Ishikawa (cell line): Measurements from ENCODE around the gene TSPYL6.

Experiments used
- CEBPB ChIP-seq: IDR thresholded peaks from 2 replicates; pipeline ENCODE4 v1.6.1; 2012
- CREB1 ChIP-seq: IDR thresholded peaks from 2 replicates; pipeline ENCODE4 v1.6.1; 2012; ENCODE audit warnings: low read depth
- EGR1 ChIP-seq: IDR thresholded peaks from 2 replicates; pipeline ENCODE4 v1.6.1; 2012
- EP300 ChIP-seq: IDR thresholded peaks from 2 replicates; pipeline ENCODE4 v1.6.1; 2012; ENCODE audit warnings: borderline replicate concordance
- FOXM1 ChIP-seq: IDR thresholded peaks from 2 replicates; pipeline ENCODE4 v1.6.1; 2012; ENCODE audit warnings: low read depth, borderline replicate concordance
- NFIC ChIP-seq: IDR thresholded peaks from 2 replicates; pipeline ENCODE4 v1.6.1; 2012
- RAD21 ChIP-seq: IDR thresholded peaks from 2 replicates; pipeline ENCODE4 v1.6.1; 2012; ENCODE audit warnings: low read depth
- TAF1 ChIP-seq: IDR thresholded peaks from 2 replicates; pipeline ENCODE4 v1.6.1; 2012; ENCODE audit warnings: low read depth, mild to moderate bottlenecking
- TCF12 ChIP-seq: IDR thresholded peaks from 2 replicates; pipeline ENCODE4 v1.6.1; 2012; ENCODE audit warnings: low read depth
- TEAD4 ChIP-seq: IDR thresholded peaks from 2 replicates; pipeline ENCODE4 v1.6.1; 2012
- USF1 ChIP-seq: IDR thresholded peaks from 2 replicates; pipeline ENCODE4 v1.6.1; 2012
- YY1 ChIP-seq: IDR thresholded peaks from 2 replicates; pipeline ENCODE4 v1.6.1; 2012; ENCODE audit warnings: low read depth
- ZBTB7A ChIP-seq: IDR thresholded peaks from 2 replicates; pipeline ENCODE4 v1.6.1; 2012; ENCODE audit warnings: low read depth
- TF ChIP-seq, protein P1 (sequence below): IDR thresholded peaks from 2 replicates; pipeline ENCODE4 v1.6.1; 2012; ENCODE audit warnings: low read depth, mild to moderate bottlenecking
- TF ChIP-seq, protein P2 (sequence below): IDR thresholded peaks from 2 replicates; pipeline ENCODE4 v1.6.1; 2012

TSPYL6 gene

DNA sequence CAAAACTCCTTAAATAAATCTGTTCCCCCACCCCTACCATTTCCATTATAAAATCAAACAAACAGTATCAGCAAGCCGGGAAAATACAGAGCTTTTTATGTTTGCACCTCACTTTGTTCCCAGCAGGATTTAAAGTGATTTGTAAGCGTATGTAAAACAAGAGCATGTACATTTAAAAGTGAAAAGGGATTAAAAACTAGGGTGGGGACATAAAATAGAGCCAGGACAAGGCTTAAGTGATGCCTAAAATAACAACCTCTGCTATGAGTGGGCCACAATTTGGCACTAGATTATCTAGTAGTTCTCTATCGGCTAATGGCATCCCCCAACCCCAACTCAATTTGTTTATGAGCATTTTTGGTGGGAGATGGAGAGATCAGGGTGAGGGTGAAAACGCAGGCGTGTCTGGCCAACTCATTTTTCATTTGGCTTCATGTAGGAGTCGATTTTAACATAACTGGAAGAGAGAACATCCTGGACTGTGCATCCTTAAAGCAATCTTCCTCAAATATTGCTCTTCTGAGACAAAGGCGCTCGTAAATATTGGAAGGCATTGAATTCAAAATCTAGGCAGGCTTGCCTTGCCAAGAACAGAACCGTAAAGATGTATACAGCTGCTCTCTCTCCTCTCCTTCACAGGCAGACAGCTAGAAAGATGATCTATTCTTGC is 34.5 kb upstream of the TSPYL6 start:
- TF ChIP-seq FOXM1 (no peak), TCF12 (no peak), EP300 (no peak), USF1 (no peak), YY1 (no peak), ZBTB7A (no peak), EGR1 (no peak), CEBPB (no peak), CREB1 (no peak), NFIC (no peak), TAF1 (no peak), TEAD4 (no peak), RAD21 (no peak)
- TF ChIP-seq, protein P1, sequence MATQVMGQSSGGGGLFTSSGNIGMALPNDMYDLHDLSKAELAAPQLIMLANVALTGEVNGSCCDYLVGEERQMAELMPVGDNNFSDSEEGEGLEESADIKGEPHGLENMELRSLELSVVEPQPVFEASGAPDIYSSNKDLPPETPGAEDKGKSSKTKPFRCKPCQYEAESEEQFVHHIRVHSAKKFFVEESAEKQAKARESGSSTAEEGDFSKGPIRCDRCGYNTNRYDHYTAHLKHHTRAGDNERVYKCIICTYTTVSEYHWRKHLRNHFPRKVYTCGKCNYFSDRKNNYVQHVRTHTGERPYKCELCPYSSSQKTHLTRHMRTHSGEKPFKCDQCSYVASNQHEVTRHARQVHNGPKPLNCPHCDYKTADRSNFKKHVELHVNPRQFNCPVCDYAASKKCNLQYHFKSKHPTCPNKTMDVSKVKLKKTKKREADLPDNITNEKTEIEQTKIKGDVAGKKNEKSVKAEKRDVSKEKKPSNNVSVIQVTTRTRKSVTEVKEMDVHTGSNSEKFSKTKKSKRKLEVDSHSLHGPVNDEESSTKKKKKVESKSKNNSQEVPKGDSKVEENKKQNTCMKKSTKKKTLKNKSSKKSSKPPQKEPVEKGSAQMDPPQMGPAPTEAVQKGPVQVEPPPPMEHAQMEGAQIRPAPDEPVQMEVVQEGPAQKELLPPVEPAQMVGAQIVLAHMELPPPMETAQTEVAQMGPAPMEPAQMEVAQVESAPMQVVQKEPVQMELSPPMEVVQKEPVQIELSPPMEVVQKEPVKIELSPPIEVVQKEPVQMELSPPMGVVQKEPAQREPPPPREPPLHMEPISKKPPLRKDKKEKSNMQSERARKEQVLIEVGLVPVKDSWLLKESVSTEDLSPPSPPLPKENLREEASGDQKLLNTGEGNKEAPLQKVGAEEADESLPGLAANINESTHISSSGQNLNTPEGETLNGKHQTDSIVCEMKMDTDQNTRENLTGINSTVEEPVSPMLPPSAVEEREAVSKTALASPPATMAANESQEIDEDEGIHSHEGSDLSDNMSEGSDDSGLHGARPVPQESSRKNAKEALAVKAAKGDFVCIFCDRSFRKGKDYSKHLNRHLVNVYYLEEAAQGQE = no peak
- TF ChIP-seq, protein P2, sequence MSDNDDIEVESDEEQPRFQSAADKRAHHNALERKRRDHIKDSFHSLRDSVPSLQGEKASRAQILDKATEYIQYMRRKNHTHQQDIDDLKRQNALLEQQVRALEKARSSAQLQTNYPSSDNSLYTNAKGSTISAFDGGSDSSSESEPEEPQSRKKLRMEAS = no peak

DNA sequence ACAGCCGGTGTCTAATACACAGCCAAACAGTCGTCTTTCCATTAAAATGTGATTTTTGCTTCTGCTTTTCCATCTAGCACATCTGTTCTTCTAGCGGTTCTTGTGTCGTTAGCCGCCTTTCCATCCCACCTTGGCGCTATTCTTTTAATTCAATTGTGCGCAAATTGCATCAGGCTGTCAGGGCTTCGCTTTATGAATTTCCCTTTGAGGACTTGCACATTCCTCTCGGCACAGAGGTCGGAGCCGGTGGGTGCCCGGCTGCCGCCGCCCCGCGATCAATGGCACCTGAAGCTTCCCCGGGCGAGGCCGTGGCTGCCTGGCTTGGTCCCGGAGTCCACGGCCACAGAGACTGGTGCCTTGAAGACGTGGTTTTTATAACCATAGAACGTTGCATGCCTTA is 33.9 kb upstream of the TSPYL6 start:
- TF ChIP-seq FOXM1 (no peak), YY1 (no peak), NFIC (no peak), EGR1 (no peak), CREB1 (no peak), USF1 (no peak), TCF12 (no peak), EP300 (no peak), TEAD4 (no peak), CEBPB (no peak), RAD21 (no peak), TAF1 (no peak)
- TF ChIP-seq, protein P1 = no peak
- TF ChIP-seq, protein P2 = no peak

- no peak for TF ChIP-seq USF1
- TF ChIP-seq EGR1 = no peak
- no peak for TF ChIP-seq CEBPB
- TF ChIP-seq TEAD4 = no peak
- no peak for TF ChIP-seq ZBTB7A
- TF ChIP-seq EP300 = no peak
- TF ChIP-seq TAF1 = no peak
- no peak for TF ChIP-seq FOXM1
These were observed 31.5 kb upstream of the TSPYL6 start for GRCh38 chr2:54287532-54287931.

DNA sequence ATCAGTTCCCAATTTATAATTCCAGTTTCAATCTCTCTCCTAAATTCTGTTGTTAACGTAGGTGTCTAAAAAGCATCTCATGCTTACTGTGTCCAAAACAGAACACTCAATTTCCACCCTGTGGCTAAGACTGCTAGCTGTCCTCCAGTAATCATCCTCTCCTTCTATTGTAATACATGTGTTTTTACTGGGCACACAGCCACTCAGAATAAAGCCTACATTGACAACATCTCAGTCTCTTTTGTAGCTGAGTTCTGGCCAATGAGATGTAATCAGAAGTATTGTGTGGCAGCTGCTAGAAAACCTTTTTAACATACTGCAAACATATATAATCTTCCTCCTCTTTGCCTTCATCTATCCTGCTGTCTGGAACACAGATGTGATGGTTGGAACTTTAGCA is 29.4 kb upstream of the TSPYL6 start:
- TF ChIP-seq NFIC (no peak), TAF1 (no peak), CEBPB (no peak), FOXM1 (no peak)
- TF ChIP-seq, protein P2 = no peak

DNA sequence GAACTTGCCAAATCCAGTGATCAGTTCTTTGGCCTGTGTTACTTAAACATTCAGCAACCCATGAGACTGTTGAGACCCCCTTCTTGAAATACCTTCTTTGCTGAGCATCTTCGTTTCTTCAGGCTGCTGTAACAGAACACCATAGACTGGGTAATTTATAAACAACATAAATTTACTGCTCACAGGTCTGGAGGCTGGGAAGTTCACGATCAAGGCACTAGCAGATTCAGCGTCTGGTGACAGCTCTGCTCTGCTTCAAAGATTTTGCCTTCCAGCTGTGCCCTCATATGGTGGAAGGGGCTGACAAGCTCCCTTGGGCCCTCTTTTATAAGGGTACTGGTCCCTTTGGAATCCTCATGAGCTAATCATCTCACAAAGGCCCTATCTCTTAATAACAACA is 28.8 kb upstream of the TSPYL6 start:
- TF ChIP-seq USF1 (no peak), NFIC (no peak), YY1 (no peak), TCF12 (no peak), FOXM1 (no peak), CREB1 (no peak), ZBTB7A (no peak), TEAD4 (no peak), RAD21 (no peak), TAF1 (no peak), EGR1 (no peak), EP300 (no peak), CEBPB (no peak)
- TF ChIP-seq, protein P1 = no peak
- TF ChIP-seq, protein P2 = no peak
